Measurements from ENCODE around the gene ATP5F1A. TPM values are rescaled to one million over a fixed set of nuclear protein-coding genes. Genes with fewer than 3 reads are reported as not detected.
"Not testable (repeated sequence)": the region's sequence is repeated elsewhere in the genome, so short reads cannot be mapped to it uniquely, and the experiment has no call there.

Gene ATP5F1A
- total and polyA plus RNA-seq, 4 donors, result 267 to 618 (median 369) TPM

GRCh38 chr18:46133534-46133933 is 35.4 kb upstream of the ATP5F1A start (continued):
- no peak for TF ChIP-seq CTCF (IDR thresholded peaks at IDR 0.05; ENCODE audit: low read depth, low read length, missing input control)
- TF ChIP-seq HNF4G (IDR thresholded peaks at IDR 0.05), result no peak
- no peak for TF ChIP-seq GABPA (IDR thresholded peaks at IDR 0.05 in 1 of 2, conservative IDR thresholded peaks at IDR 0.05 in 1 of 2)
- no peak for TF ChIP-seq ZBTB33 (IDR thresholded peaks at IDR 0.05)
- no peak for TF ChIP-seq NR2F2 (IDR thresholded peaks at IDR 0.05)

GRCh38 chr18:46130549-46130948 is 32.5 kb upstream of the ATP5F1A start:
- 98% methylated on average over 8 of the region's 8 CpGs for WGBS

GRCh38 chr18:46130061-46130460 is 32.0 kb upstream of the ATP5F1A start:
- Histone ChIP-seq H3K9me3 (ENCODE audit: control insufficient read depth in 4 of 4, low read length in 3 of 4) (no peaks in the 10 kb centered on the region), H3K9ac (ENCODE audit: low read depth in 1 of 2, low read length in 2 of 2) (no peak overlapping the region), H3K27me3 (ENCODE audit: control insufficient read depth in 4 of 4, insufficient read depth in 4 of 4, low read length in 3 of 4) (no peaks in the 10 kb centered on the region), H3K4me3 (ENCODE audit: low read depth in 1 of 3, low read length in 3 of 3) (no peak overlapping the region), H3K36me3 (ENCODE audit: control insufficient read depth in 4 of 4, insufficient read depth in 3 of 4, low read depth in 1 of 4, low read length in 3 of 4) (peaks cover 0 to 20% (median 9%) of the 10 kb centered on the region in 4 donors), H3K4me1 (ENCODE audit: control insufficient read depth in 4 of 4, insufficient read depth in 4 of 4, low read length in 3 of 4) (no peaks in the 10 kb centered on the region), H3K27ac (ENCODE audit: low read depth in 1 of 2, low read length in 2 of 2) (no peak overlapping the region)
- TF ChIP-seq YY1 (IDR thresholded peaks at IDR 0.05), result no peak
- no peak for TF ChIP-seq FOXA2 (IDR thresholded peaks at IDR 0.05)
- TF ChIP-seq HNF4G (IDR thresholded peaks at IDR 0.05), result no peak
- no peak for TF ChIP-seq JUND (IDR thresholded peaks at IDR 0.05)
- no peak for TF ChIP-seq TAF1 (conservative IDR thresholded peaks at IDR 0.05)
- TF ChIP-seq RAD21 (IDR thresholded peaks at IDR 0.05), result no peak
- TF ChIP-seq MAX (IDR thresholded peaks at IDR 0.05), result no peak
- TF ChIP-seq HNF4A (conservative IDR thresholded peaks at IDR 0.05), result no peak
- TF ChIP-seq GABPA (IDR thresholded peaks at IDR 0.05 in 1 of 2, conservative IDR thresholded peaks at IDR 0.05 in 1 of 2), result no peak
- TF ChIP-seq RXRA (IDR thresholded peaks at IDR 0.05), result no peak
- no peak for TF ChIP-seq NR2F2 (IDR thresholded peaks at IDR 0.05)
- TF ChIP-seq ATF3 (IDR thresholded peaks at IDR 0.05), result no peak
- no peak for TF ChIP-seq CTCF (IDR thresholded peaks at IDR 0.05; ENCODE audit: low read depth, low read length, missing input control)
- TF ChIP-seq SP1 (IDR thresholded peaks at IDR 0.05), result no peak
- TF ChIP-seq EGR1 (IDR thresholded peaks at IDR 0.05; ENCODE audit: low read depth in 2 of 2), result no peak
- no peak for TF ChIP-seq REST (IDR thresholded peaks at IDR 0.05)
- no peak for DNase-seq (ENCODE audit: low spot score)
- whole genome bisulfite sequencing, result 97% methylated on average over 2 of the region's 2 CpGs

More at GRCh38 chr18:46130549-46130948, 32.5 kb upstream of the ATP5F1A start:
- H3K27ac ChIP-seq (ENCODE audit: low read depth in 1 of 2, low read length in 2 of 2); H3K9ac ChIP-seq (ENCODE audit: low read depth in 1 of 2, low read length in 2 of 2); H3K4me1 ChIP-seq (ENCODE audit: control insufficient read depth in 4 of 4, insufficient read depth in 4 of 4, low read length in 3 of 4); DNase-seq (ENCODE audit: low spot score); H3K4me3 ChIP-seq (ENCODE audit: low read depth in 1 of 3, low read length in 3 of 3); H3K9me3 ChIP-seq (ENCODE audit: control insufficient read depth in 4 of 4, low read length in 3 of 4); H3K27me3 ChIP-seq (ENCODE audit: control insufficient read depth in 4 of 4, insufficient read depth in 4 of 4, low read length in 3 of 4): not testable (repeated sequence)
- peaks cover 0 to 20% (median 9%) of the 10 kb centered on the region in 4 donors for H3K36me3 ChIP-seq (ENCODE audit: control insufficient read depth in 4 of 4, insufficient read depth in 3 of 4, low read depth in 1 of 4, low read length in 3 of 4)

GRCh38 chr18:46126625-46127024 is 28.5 kb upstream of the ATP5F1A start:
- WGBS, result 98% methylated on average over 4 of the region's 4 CpGs
- not testable (repeated sequence) for DNase-seq (ENCODE audit: low spot score); H3K27me3 ChIP-seq (ENCODE audit: control insufficient read depth in 4 of 4, insufficient read depth in 4 of 4, low read length in 3 of 4); H3K9me3 ChIP-seq (ENCODE audit: control insufficient read depth in 4 of 4, low read length in 3 of 4); H3K9ac ChIP-seq (ENCODE audit: low read depth in 1 of 2, low read length in 2 of 2); H3K27ac ChIP-seq (ENCODE audit: low read depth in 1 of 2, low read length in 2 of 2); H3K4me1 ChIP-seq (ENCODE audit: control insufficient read depth in 4 of 4, insufficient read depth in 4 of 4, low read length in 3 of 4); H3K4me3 ChIP-seq (ENCODE audit: low read depth in 1 of 3, low read length in 3 of 3)
- peaks cover 4 to 32% (median 15%) of the 10 kb centered on the region in 4 donors for H3K36me3 ChIP-seq (ENCODE audit: control insufficient read depth in 4 of 4, insufficient read depth in 3 of 4, low read depth in 1 of 4, low read length in 3 of 4)

Data from liver (tissue), 9 donors.